Transverse colon (tissue), 4 donors: ENCODE results near the gene RBFA. TPM values are rescaled to one million over a fixed set of nuclear protein-coding genes. Genes with fewer than 3 reads are reported as not detected.

ENCODE experiments used
- DNase-seq: peaks from one replicate; pipeline ENCODE4 v3.0.0-alpha.2; 2019
- H3K27ac ChIP-seq, 4 donors: fragments of 200-600 bp; sonication (generic); 2 replicates each; pipeline ENCODE4 v1.5.1; 2016 to 2018; ENCODE audit warnings: inconsistent platforms in 4 of 4
- H3K27me3 ChIP-seq: fragments of 200-600 bp; sonication (generic); 2 replicates; pipeline ENCODE4 v1.5.1; 2017; ENCODE audit warnings: inconsistent platforms
- H3K36me3 ChIP-seq, 4 donors: fragments of 200-600 bp; sonication (generic); 2 replicates each; pipeline ENCODE4 v1.5.1; 2017 to 2019; ENCODE audit warnings: inconsistent platforms in 4 of 4
- H3K4me1 ChIP-seq, 4 donors: fragments of 200-600 bp; sonication (generic); 2 replicates each; pipeline ENCODE4 v1.5.1; 2017 to 2020; ENCODE audit warnings: inconsistent platforms in 4 of 4
- H3K4me3 ChIP-seq, 4 donors: fragments of 200-600 bp; sonication (generic); 1 replicate in 1 of 4; 2 replicates in 3 of 4; pipeline versions ENCODE4 v1.5.1 to v1.6.1; 2017 to 2019; ENCODE audit warnings: inconsistent platforms in 4 of 4
- H3K9me3 ChIP-seq, 2 donors: fragments of 200-600 bp; sonication (generic); 2 replicates each; pipeline ENCODE4 v1.5.1; 2017 to 2019; ENCODE audit warnings: inconsistent platforms in 2 of 2
- EP300 ChIP-seq: sonication (generic); formaldehyde crosslinking; IDR thresholded peaks from one replicate; pipeline ENCODE4 v1.6.1; 2017; ENCODE audit warnings: antibody characterized with exemption, low read depth
- POLR2A ChIP-seq: fragments of 450-650 bp; IDR thresholded peaks from one replicate; pipeline ENCODE4 v1.6.1; 2016; ENCODE audit warnings: antibody characterized with exemption, mild to moderate bottlenecking, moderate library complexity
- POLR2AphosphoS5 ChIP-seq, 3 donors: sonication (generic); formaldehyde crosslinking; IDR thresholded peaks; one replicate each; pipeline ENCODE4 v1.6.1; 2016; ENCODE audit warnings: antibody characterized with exemption in 3 of 3
- WGBS, 2 donors: methylation state at CpG; one replicate each; pipeline ENCODE4 v1.1.5; 2018; ENCODE audit warnings: low coverage in 1 of 2; 5-methylcytosine and 5-hydroxymethylcytosine counted together
- in situ Hi-C, 4 donors: fragments of 200-750 bp; cut with MboI; loops; one replicate each; pipeline versions ENCODE4 v1.15.0 to v1.15.1; 2017; ENCODE audit warnings: low sequenced_read_pairs in 3 of 4, low pct_ligation_motif_present in 1 of 4, low pct_unique_long_range_greater_than_20kb in 1 of 4
- intact Hi-C: fragments of 100-400 bp; cut with DNase I; formaldehyde crosslinking; loops from one replicate; pipeline ENCODE4 v1.15.1; 2023; ENCODE audit warnings: low total_unique reads
- total RNA-seq, 4 donors: library from RNA; depleted of rRNA; stranded (reverse); fragments of >200 nt; gene quantifications; one replicate each; pipeline ENCODE4 v1.1.0, GENCODE V29; 2016
- TF ChIP-seq, protein P1 (sequence below), 5 experiments: fragments of 200-600 bp in 3 of 5; fragments of 450-650 bp in 2 of 5; sonication (generic) in 3 of 5; IDR thresholded peaks; 1 replicate in 2 of 5; 2 replicates in 3 of 5; pipeline ENCODE4 v1.5.1; 2016 to 2017; ENCODE audit warnings: antibody characterized with exemption in 5 of 5, inconsistent platforms in 3 of 5, mild to moderate bottlenecking in 2 of 5, moderate library complexity in 1 of 5

Gene RBFA
- total RNA-seq, 4 donors from 2014 or later, result 5.6 to 35.1 (median 25.8) TPM

DNA sequence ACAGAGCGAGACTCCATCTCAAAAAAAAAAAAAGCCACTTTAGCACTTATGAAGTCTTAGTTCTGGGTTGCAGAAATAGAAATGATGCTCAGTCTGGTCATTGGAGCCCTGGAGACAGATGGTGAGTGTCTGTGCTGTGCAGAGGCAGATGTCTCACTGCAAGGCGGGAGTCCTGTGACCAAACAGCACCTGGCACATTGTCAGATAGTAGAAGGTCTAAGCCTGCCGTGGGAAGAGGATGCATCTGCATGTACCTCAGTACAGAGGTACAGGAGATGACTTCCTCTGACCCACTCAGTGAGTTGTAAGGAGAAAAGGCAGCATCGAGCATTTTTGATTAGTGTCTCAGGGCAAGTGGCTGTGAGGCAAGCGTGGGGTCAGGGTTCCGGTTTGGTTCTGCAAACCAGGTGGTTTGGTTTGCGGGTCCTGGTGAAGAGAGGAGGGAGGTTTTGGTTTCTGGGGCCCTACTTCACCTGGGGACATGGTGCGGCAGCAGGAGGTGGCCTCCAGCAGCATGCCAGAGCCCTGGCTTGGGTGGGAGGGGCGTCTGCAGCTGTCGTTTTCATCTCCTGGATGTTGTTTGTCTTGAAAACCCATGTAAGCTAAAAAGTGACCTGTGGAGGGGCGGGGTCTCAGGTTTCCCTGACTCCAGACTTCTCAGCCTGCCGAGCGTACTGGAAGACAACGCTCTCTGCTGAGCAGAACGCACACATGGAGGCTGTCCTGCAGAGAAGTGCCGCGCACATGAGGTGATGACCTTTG, 3.8 kb downstream of the RBFA start:
- no peaks in the 10 kb centered on the region for H3K9me3 ChIP-seq
- no peak overlapping the region for H3K27ac ChIP-seq
- TF ChIP-seq, protein P1, sequence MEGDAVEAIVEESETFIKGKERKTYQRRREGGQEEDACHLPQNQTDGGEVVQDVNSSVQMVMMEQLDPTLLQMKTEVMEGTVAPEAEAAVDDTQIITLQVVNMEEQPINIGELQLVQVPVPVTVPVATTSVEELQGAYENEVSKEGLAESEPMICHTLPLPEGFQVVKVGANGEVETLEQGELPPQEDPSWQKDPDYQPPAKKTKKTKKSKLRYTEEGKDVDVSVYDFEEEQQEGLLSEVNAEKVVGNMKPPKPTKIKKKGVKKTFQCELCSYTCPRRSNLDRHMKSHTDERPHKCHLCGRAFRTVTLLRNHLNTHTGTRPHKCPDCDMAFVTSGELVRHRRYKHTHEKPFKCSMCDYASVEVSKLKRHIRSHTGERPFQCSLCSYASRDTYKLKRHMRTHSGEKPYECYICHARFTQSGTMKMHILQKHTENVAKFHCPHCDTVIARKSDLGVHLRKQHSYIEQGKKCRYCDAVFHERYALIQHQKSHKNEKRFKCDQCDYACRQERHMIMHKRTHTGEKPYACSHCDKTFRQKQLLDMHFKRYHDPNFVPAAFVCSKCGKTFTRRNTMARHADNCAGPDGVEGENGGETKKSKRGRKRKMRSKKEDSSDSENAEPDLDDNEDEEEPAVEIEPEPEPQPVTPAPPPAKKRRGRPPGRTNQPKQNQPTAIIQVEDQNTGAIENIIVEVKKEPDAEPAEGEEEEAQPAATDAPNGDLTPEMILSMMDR (IDR thresholded peaks at IDR 0.05), result no peak
- TF ChIP-seq POLR2A (no peak), POLR2AphosphoS5 (IDR thresholded peaks at IDR 0.05) (no peak), EP300 (no peak)
- no peak for DNase-seq
- in situ Hi-C loops, result loop anchor here in 1 of 4 donors (5.0 to 10.0 kb wide), 2 partner anchors 64 to 83 kb away; partner anchors contain the start of gene SLC66A2
- H3K27me3 ChIP-seq, result no peaks in the 10 kb centered on the region
- no peak overlapping the region for H3K4me3 ChIP-seq
- WGBS, 2 donors, result 85 to 95% methylated on average over 15 to 17 of the region's 17 CpGs
- intact Hi-C loops, result no loop called here
- H3K36me3 ChIP-seq, result peaks cover 0 to 3% (median 0%) of the 10 kb centered on the region in 4 donors
- peaks cover 8 to 12% (median 9%) of the 10 kb centered on the region in 4 donors for H3K4me1 ChIP-seq

DNA sequence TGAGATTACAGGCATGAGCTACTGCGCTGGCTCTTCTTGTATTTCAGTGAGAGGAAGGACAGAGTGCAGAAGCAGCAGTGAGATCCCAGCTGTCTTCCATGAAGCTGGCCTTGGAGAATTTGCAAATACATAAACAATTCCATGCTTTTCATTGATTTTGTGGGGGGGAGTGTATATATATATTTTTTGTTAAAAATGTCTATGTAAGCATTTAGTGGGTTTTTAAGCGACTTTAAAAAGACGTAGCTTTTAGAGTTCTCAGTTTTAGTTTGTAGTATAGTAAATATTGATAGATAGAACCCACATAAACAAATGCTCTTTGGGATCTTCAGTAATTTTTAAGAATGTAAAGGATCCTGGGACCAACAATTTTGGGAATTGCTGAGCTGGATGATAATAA, 6.3 kb downstream of the RBFA start:
- TF ChIP-seq EP300, result no peak
- TF ChIP-seq POLR2A, result no peak
- TF ChIP-seq, protein P1 (IDR thresholded peaks at IDR 0.05), result no peak
- Histone ChIP-seq H3K9me3 (no peaks in the 10 kb centered on the region), H3K27me3 (no peaks in the 10 kb centered on the region), H3K36me3 (peaks cover 0 to 3% (median 0%) of the 10 kb centered on the region in 4 donors), H3K4me1 (peaks cover 0 to 4% (median 3%) of the 10 kb centered on the region in 4 donors), H3K4me3 (no peak overlapping the region), H3K27ac (no peak overlapping the region)
- 94 to 100% methylated on average over 3 of the region's 3 CpGs for WGBS, 2 donors
- intact Hi-C loops (no loop called here), in situ Hi-C loops (no loop called here)
- no peak for DNase-seq

DNA sequence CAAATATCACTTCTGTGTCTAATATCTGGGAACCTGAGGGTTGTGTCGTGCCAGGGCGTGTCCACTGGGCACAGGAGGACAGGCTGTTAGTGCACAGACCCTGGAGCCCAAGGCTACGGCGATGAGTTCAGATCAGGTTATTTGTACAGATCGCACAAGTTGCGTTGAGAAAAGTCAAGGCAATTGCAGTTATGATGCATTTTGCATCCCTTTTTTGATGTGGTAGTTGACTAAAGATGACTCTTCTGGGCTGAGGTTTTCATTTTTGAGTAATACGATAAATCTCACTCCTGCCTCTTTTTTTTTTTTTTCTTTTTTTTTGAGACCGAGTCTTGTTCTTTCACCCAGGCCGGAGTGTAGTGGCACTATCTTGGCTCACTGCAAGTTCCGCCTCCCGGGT, 7.2 kb downstream of the RBFA start:
- WGBS, 2 donors, result 78 to 87% methylated on average over 6 to 11 of the region's 11 CpGs
- Histone ChIP-seq H3K4me3 (no peak overlapping the region), H3K27ac (no peak overlapping the region), H3K36me3 (peaks cover 0 to 3% (median 0%) of the 10 kb centered on the region in 4 donors), H3K4me1 (no peaks in the 10 kb centered on the region), H3K9me3 (no peaks in the 10 kb centered on the region), H3K27me3 (no peaks in the 10 kb centered on the region)
- in situ Hi-C loops, result no loop called here
- no peak for DNase-seq
- TF ChIP-seq POLR2A, result no peak
- intact Hi-C loops, result no loop called here

DNA sequence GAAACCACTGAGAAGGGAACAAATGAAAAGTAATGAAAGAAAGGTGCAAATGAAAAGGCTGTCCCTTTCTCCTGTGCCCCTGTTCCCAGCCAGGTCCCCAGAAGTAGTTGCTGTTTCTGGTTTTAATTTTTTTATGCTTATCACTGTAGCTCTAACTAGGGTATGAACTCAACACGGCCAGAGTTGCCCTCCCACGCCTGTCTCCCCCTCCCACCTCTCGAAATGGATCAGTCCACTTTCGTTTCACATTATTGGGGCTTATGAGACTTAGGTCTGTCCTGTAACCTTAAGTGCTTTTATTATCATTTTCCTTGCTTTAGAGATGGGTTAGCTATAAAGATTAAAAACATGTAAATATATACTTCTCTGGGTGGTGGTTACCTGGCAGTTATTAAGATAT, 8.6 kb downstream of the RBFA start:
- in situ Hi-C loops, result no loop called here
- TF ChIP-seq, protein P1 (IDR thresholded peaks at IDR 0.05), result no peak
- TF ChIP-seq EP300 (no peak), POLR2AphosphoS5 (IDR thresholded peaks at IDR 0.05) (no peak), POLR2A (no peak)
- no peaks in the 10 kb centered on the region for H3K27me3 ChIP-seq
- peaks cover 0 to 3% (median 0%) of the 10 kb centered on the region in 4 donors for H3K36me3 ChIP-seq
- WGBS, 2 donors, result 83 to 85% methylated on average over 4 of the region's 4 CpGs
- DNase-seq, result no peak
- H3K4me1 ChIP-seq, result no peaks in the 10 kb centered on the region
- H3K27ac ChIP-seq, result no peak overlapping the region
- intact Hi-C loops, result no loop called here
- H3K4me3 ChIP-seq, result no peak overlapping the region
- H3K9me3 ChIP-seq, result no peaks in the 10 kb centered on the region

DNA sequence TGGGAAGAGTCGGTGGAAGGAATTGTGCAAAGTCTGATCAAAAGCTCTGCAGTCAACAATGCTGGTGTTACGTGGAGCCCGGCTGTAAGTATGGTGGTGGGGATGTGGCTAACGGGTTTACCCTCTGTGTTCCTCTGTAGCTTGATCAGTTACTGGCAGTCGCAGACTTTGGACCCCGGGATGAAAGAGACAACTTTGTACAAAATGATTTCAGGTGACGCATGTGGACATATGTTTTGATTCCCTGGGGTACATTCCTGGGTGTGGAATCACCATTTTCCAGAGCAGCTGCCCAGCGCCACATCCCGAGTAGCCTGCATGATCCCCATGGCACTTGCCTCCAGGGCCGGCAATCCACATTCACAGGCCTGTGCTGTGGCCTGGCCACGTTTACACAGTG, 9.8 kb downstream of the RBFA start:
- H3K27me3 ChIP-seq, result no peaks in the 10 kb centered on the region
- H3K27ac ChIP-seq, result no peak overlapping the region
- TF ChIP-seq POLR2AphosphoS5 (IDR thresholded peaks at IDR 0.05) (no peak), POLR2A (no peak)
- TF ChIP-seq, protein P1 (IDR thresholded peaks at IDR 0.05), result no peak
- no peaks in the 10 kb centered on the region for H3K4me1 ChIP-seq
- peaks cover 0 to 3% (median 0%) of the 10 kb centered on the region in 4 donors for H3K36me3 ChIP-seq
- no peak overlapping the region for H3K4me3 ChIP-seq
- intact Hi-C loops, result no loop called here
- in situ Hi-C loops, result no loop called here
- no peaks in the 10 kb centered on the region for H3K9me3 ChIP-seq
- DNase-seq, result no peak
- 92 to 98% methylated on average over 6 to 11 of the region's 11 CpGs for WGBS, 2 donors
